Smooth muscle cell (in vitro differentiated cells): ENCODE results near the gene ABTB2. TPM values are rescaled to one million over a fixed set of nuclear protein-coding genes. Genes with fewer than 3 reads are reported as not detected.
A peak's percentile ranks its signal among the peaks of the same experiment; 100 is the strongest.

ENCODE experiments used
- DNase-seq: peaks from one replicate; lab custom pipeline; 2025; ENCODE audit not compliant: unreplicated experiment; lab: John Stamatoyannopoulos, UW
- H2AFZ ChIP-seq: fragments of 200-600 bp; sonication (generic); 2 replicates; pipeline ENCODE4 v1.6.0; 2016; ENCODE audit warnings: antibody characterized with exemption, low read depth, mild to moderate bottlenecking
- H3F3A ChIP-seq: fragments of 200-600 bp; sonication (generic); 2 replicates; pipeline ENCODE4 v1.6.0; 2017; ENCODE audit warnings: antibody characterized with exemption, low read depth
- H3K27ac ChIP-seq: fragments of 200-600 bp; sonication (generic); 2 replicates; pipeline ENCODE4 v1.5.1; 2016; ENCODE audit warnings: low read depth, mild to moderate bottlenecking
- H3K27me3 ChIP-seq: fragments of 200-600 bp; sonication (generic); 2 replicates; pipeline ENCODE4 v1.6.1; 2016; ENCODE audit warnings: low read depth, mild to moderate bottlenecking
- H3K36me3 ChIP-seq: fragments of 200-600 bp; sonication (generic); 2 replicates; pipeline ENCODE4 v1.5.1; 2016; ENCODE audit warnings: low read depth
- H3K4me1 ChIP-seq: fragments of 200-600 bp; sonication (generic); 2 replicates; pipeline ENCODE4 v1.5.1; 2016; ENCODE audit warnings: low read depth
- H3K4me2 ChIP-seq: fragments of 200-600 bp; sonication (generic); 2 replicates; pipeline ENCODE4 v1.6.0; 2016; ENCODE audit warnings: mild to moderate bottlenecking
- H3K4me3 ChIP-seq: fragments of 200-600 bp; sonication (generic); 2 replicates; pipeline ENCODE4 v1.5.1; 2016; ENCODE audit warnings: mild to moderate bottlenecking
- H3K79me2 ChIP-seq: fragments of 200-600 bp; sonication (generic); 2 replicates; pipeline ENCODE4 v1.6.0; 2016; ENCODE audit warnings: low read depth, mild to moderate bottlenecking
- H3K9ac ChIP-seq: fragments of 200-600 bp; sonication (generic); 2 replicates; pipeline ENCODE4 v1.6.0; 2016; ENCODE audit warnings: low read depth
- H3K9me3 ChIP-seq: fragments of 200-600 bp; sonication (generic); replicated peaks from 2 replicates; pipeline ENCODE4 v1.5.1; 2016; ENCODE audit warnings: low read depth
- H4K20me1 ChIP-seq: fragments of 200-600 bp; sonication (generic); 2 replicates; pipeline ENCODE4 v1.6.0; 2016; ENCODE audit warnings: low read depth
- WGBS: methylation state at CpG from one replicate; pipeline ENCODE4 v1.1.7; 2016; ENCODE audit warnings: low lambda C conversion rate; 5-methylcytosine and 5-hydroxymethylcytosine counted together
- polyA plus RNA-seq: library from polyadenylated mRNA; unstranded; fragments of >200 nt; fragmentation: Nextera tagmentation; extraction: Ambion mirVana; gene quantifications from 2 replicates; pipeline ENCODE4 v1.2.1, GENCODE V29; 2016
- total RNA-seq: library from RNA; depleted of rRNA; stranded (reverse); fragments of >200 nt; gene quantifications from 2 replicates; pipeline ENCODE4 v1.2.3, GENCODE V29; 2014
- TF ChIP-seq, protein P1 (sequence below): fragments of 200-600 bp; sonication (generic); IDR thresholded peaks from 2 replicates; pipeline ENCODE4 v1.5.1; 2017; ENCODE audit warnings: borderline replicate concordance, mild to moderate bottlenecking, antibody characterized with exemption; ENCODE audit not compliant: insufficient read depth, poor library complexity, severe bottlenecking

The ABTB2 gene
- total and polyA plus RNA-seq, 2 experiments from 2014 or later = 4.3 to 4.9 TPM

DNA sequence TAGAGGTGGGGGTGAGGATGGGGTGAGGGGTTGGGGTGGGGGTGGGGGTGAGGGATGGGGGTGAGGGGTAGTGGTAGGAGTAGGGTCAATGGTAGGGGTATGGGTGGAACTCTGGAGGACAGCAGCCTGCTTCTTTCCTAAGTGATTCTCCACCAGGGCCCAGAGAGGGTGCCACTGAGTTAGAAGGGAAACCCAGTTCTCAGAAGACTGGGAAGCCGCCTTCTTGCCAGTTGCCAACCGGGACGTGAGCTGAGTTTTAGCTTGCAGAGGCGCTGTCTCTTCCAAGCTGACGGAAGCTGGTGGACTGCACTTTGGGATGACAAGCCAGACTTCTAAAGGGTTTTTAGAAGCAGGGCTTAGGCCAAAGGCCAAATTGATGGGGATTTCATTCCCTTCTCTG lies 148.0 kb downstream of the ABTB2 start:
- Histone ChIP-seq H3K79me2 (no peaks in the 10 kb centered on the region), H3F3A (no peaks in the 10 kb centered on the region), H3K4me3 (no peak overlapping the region), H3K4me1 (peaks cover 17% of the 10 kb centered on the region), H3K9me3 (no peaks in the 10 kb centered on the region), H3K4me2 (no peak overlapping the region), H4K20me1 (peaks cover 29% of the 10 kb centered on the region), H3K9ac (no peak overlapping the region), H3K27ac (no peak overlapping the region), H3K36me3 (no peaks in the 10 kb centered on the region), H2AFZ (no peak overlapping the region), H3K27me3 (no peaks in the 10 kb centered on the region)
- TF ChIP-seq, protein P1, sequence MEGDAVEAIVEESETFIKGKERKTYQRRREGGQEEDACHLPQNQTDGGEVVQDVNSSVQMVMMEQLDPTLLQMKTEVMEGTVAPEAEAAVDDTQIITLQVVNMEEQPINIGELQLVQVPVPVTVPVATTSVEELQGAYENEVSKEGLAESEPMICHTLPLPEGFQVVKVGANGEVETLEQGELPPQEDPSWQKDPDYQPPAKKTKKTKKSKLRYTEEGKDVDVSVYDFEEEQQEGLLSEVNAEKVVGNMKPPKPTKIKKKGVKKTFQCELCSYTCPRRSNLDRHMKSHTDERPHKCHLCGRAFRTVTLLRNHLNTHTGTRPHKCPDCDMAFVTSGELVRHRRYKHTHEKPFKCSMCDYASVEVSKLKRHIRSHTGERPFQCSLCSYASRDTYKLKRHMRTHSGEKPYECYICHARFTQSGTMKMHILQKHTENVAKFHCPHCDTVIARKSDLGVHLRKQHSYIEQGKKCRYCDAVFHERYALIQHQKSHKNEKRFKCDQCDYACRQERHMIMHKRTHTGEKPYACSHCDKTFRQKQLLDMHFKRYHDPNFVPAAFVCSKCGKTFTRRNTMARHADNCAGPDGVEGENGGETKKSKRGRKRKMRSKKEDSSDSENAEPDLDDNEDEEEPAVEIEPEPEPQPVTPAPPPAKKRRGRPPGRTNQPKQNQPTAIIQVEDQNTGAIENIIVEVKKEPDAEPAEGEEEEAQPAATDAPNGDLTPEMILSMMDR = no peak
- DNase-seq = no peak
- 71% methylated on average over 5 of the region's 5 CpGs for WGBS

DNA sequence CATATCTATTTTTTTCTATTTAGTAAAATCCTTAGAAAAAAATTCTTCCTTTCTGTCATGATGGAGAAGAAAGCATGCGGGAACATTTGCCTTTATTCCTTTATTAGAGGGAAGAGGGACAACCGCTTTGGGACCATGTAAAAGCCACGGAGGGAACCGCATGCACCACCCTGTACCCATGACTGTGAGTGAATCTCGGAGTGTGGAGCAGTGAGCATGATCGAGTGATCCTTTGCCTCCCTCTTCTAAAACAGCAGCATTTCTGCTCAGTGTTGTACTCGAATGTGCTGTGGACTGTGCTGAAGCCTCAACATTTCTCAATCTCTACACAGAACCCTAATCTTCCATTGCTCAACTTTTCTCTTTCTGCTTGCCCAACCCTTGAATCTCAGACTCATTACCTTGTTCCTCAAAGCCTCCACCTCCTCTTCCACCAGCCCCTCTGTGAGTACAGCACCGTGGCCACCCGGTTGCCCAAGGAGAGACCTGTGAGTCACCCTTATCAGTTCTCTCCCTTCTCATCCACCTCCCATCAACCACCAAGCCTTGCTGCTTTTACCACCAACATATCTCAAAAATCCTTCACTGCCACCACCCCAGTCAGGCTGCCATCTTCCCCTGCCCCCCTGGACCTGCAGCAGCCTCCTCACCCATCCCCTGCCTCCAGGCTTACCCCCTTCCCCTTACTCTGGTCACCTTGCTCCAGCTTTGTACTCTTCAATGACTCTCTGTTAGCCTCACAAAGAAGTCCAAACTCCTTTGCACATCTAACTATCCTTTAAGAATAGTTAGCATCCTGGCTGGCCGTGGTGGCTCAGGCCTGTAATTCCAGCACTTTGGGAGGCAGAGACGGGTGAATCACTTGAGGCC lies 149.3 kb downstream of the ABTB2 start:
- Histone ChIP-seq H3K9ac (no peak overlapping the region), H3K4me2 (peak overlapping the region; percentile 8), H3K27me3 (no peaks in the 10 kb centered on the region), H4K20me1 (peaks cover 34% of the 10 kb centered on the region), H2AFZ (no peak overlapping the region), H3K36me3 (no peaks in the 10 kb centered on the region), H3K9me3 (no peaks in the 10 kb centered on the region), H3K79me2 (no peaks in the 10 kb centered on the region), H3F3A (no peaks in the 10 kb centered on the region), H3K27ac (peak overlapping the region; percentile 28), H3K4me3 (no peak overlapping the region), H3K4me1 (peaks cover 17% of the 10 kb centered on the region)
- WGBS = 67% methylated on average over 11 of the region's 11 CpGs
- DNase-seq = no peak
- TF ChIP-seq, protein P1 = no peak

DNA sequence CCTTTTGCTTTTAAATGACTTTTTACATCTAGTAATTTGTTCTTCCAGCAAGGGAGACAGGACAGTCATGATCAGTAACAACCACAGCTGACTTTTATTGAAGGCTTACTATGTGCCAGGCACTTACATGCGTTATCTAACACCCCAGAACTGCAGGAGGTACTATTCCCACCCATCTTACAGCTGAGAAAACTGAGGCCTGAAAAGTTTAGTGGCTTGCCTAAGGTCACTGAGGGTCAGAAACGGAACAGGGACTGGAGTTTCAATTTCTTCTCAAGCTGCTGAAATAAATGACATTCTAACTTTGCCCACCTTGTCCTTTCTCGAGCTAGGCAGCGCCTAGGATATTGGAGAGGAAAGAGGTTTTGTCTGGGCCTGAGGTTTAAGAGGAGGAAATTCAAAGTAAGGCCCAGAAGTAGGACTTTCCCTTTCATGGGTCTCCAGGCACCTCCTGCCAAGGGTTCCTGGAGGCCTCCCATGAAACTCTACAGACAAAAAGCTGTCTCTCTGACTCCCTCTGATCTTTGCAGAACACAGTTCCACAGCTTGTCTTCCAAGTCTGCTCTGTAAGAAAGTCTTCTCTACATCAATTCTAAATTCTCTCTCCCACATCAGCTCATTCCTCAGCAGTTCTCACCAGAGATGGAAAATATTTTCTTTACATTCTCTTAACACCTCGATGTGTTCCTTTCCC lies 150.2 kb downstream of the ABTB2 start:
- Histone ChIP-seq H3K9ac (no peak overlapping the region), H3K4me3 (no peak overlapping the region), H3K27ac (peak overlapping the region; percentile 28), H3F3A (no peaks in the 10 kb centered on the region), H3K79me2 (no peaks in the 10 kb centered on the region), H3K4me2 (peak overlapping the region; percentile 8), H4K20me1 (peaks cover 31% of the 10 kb centered on the region), H3K9me3 (no peaks in the 10 kb centered on the region), H3K27me3 (no peaks in the 10 kb centered on the region), H3K4me1 (peaks cover 17% of the 10 kb centered on the region), H2AFZ (no peak overlapping the region), H3K36me3 (no peaks in the 10 kb centered on the region)
- DNase-seq = no peak
- WGBS = 91% methylated on average over 5 of the region's 5 CpGs
- TF ChIP-seq, protein P1 = no peak
